ENCODE measurements around the gene KRT80.

The KRT80 gene

GRCh38 chr12:52127683-52128450 lies 63.9 kb downstream of the KRT80 start:
- DNase-seq: no peak

GRCh38 chr12:52126605-52127578 lies 64.9 kb downstream of the KRT80 start:
- DNase-seq: no peak

- DNase-seq: no peak
Measured at GRCh38 chr12:52126050-52126604, 65.7 kb downstream of the KRT80 start.

- DNase-seq: no peak
Measured at GRCh38 chr12:52125476-52125900, 66.3 kb downstream of the KRT80 start.

GRCh38 chr12:52123487-52124186 lies 68.2 kb downstream of the KRT80 start:
- no peak for DNase-seq

GRCh38 chr12:52122904-52123303 lies 68.9 kb downstream of the KRT80 start:
- no peak for DNase-seq

- no peak for DNase-seq
Measured at GRCh38 chr12:52122540-52122871, 69.3 kb downstream of the KRT80 start.

GRCh38 chr12:52121824-52122539 lies 69.8 kb downstream of the KRT80 start:
- DNase-seq: peak; percentile 60

GRCh38 chr12:52120951-52121823 lies 70.6 kb downstream of the KRT80 start:
- no peak for DNase-seq

- peak; percentile 43 for DNase-seq
Measured at GRCh38 chr12:52119398-52120254, 72.2 kb downstream of the KRT80 start.
